ENCODE results near the gene TBC1D13.

GRCh38 chr9:128810873-128811272 is 23.8 kb downstream of the TBC1D13 start:
- TF ChIP-seq, protein P1, sequence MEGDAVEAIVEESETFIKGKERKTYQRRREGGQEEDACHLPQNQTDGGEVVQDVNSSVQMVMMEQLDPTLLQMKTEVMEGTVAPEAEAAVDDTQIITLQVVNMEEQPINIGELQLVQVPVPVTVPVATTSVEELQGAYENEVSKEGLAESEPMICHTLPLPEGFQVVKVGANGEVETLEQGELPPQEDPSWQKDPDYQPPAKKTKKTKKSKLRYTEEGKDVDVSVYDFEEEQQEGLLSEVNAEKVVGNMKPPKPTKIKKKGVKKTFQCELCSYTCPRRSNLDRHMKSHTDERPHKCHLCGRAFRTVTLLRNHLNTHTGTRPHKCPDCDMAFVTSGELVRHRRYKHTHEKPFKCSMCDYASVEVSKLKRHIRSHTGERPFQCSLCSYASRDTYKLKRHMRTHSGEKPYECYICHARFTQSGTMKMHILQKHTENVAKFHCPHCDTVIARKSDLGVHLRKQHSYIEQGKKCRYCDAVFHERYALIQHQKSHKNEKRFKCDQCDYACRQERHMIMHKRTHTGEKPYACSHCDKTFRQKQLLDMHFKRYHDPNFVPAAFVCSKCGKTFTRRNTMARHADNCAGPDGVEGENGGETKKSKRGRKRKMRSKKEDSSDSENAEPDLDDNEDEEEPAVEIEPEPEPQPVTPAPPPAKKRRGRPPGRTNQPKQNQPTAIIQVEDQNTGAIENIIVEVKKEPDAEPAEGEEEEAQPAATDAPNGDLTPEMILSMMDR (IDR thresholded peaks at IDR 0.05; ENCODE audit: low read length): no peak
- TF ChIP-seq EZH2 (IDR thresholded peaks at IDR 0.05; ENCODE audit: borderline replicate concordance, low read length): no peak

All from OCI-LY1 (cell line).